Rectal smooth muscle tissue (tissue), 1 donor: ENCODE data around the gene RHBDF1.
"Not testable (repeated sequence)": the region's sequence is repeated elsewhere in the genome, so short reads cannot be mapped to it uniquely, and the experiment has no call there.

Source experiments
- H3K27ac ChIP-seq: one replicate; pipeline ENCODE4 v1.7.0; 2013; ENCODE audit warnings: low read depth, low read length, inconsistent platforms
- H3K27me3 ChIP-seq: one replicate; pipeline ENCODE4 v1.7.0; 2013; ENCODE audit warnings: low read length; ENCODE audit not compliant: control insufficient read depth, insufficient read depth
- H3K36me3 ChIP-seq: one replicate; pipeline ENCODE4 v1.7.0; 2013; ENCODE audit warnings: low read length; ENCODE audit not compliant: control insufficient read depth, insufficient read depth
- H3K4me1 ChIP-seq: one replicate; pipeline ENCODE4 v1.7.0; 2013; ENCODE audit warnings: low read length; ENCODE audit not compliant: control insufficient read depth, insufficient read depth
- H3K4me3 ChIP-seq: one replicate; pipeline ENCODE4 v1.7.0; 2013; ENCODE audit warnings: low read length
- H3K9ac ChIP-seq: one replicate; pipeline ENCODE4 v1.7.0; 2013; ENCODE audit warnings: low read length

The RHBDF1 gene

DNA sequence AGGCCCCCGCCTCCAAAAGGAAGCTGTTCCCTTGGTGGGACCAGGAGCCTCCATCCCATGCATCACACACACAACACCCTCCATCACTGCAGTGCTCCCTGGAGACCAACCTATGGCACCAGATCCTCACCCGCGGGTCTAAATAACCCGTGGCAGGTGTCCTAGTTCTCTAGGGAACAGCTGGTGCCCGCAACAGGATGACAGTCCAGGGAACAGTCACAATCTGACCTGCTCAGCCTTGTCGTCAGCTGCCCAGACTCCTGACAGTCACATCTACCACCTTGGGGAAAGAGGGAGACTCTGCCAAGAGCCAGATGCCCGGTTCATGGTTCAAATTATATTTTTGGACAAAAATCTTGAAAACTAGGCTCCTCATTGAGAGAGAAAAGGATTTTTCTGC, 41.8 kb downstream of the RHBDF1 start:
- H3K36me3 ChIP-seq, H3K4me1 ChIP-seq, H3K9ac ChIP-seq, H3K4me3 ChIP-seq, H3K27ac ChIP-seq, H3K27me3 ChIP-seq: not testable (repeated sequence)

DNA sequence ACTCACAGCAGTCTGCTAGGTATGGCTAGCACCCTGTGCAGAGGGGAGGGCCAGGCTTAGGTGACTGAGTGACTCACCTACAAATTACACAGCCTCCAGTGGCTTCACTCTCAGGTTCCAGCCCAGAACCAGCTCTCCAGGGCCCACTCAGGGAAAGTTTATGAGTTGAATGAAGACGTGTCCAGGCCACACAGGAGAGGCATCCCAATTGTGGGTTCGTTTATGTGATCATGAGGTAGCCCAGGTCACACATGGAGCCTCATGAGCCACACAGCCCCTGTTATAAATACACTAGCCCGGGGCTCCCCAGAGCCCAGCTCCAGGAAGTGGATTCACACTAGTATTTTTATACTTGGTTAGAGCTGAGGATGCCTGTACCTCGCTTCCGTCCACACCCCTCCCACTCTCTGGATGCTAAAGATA, 46.5 kb downstream of the RHBDF1 start:
- not testable (repeated sequence) for H3K4me3 ChIP-seq, H3K27me3 ChIP-seq, H3K36me3 ChIP-seq, H3K27ac ChIP-seq, H3K4me1 ChIP-seq, H3K9ac ChIP-seq

DNA sequence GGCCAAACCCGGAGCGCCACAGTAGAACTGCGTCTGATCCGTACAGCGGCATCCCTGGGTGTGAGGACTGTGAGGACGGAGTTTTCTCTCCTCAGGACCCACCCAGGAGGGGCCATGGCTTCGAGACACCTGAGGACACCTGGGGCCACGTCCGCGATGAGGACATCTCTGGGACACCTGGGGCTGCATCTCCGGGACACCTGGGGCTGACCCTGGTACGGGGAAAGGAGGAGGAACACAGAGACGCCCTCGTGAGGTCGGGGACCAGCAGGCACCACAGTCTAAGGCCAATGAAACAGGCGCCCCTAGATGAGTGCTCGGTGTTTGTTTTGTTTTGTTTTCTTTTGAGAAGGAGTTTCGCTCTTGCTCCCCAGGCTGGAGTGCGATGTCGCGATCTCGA, 48.3 kb downstream of the RHBDF1 start:
- H3K27me3 ChIP-seq, H3K36me3 ChIP-seq, H3K9ac ChIP-seq, H3K27ac ChIP-seq, H3K4me1 ChIP-seq, H3K4me3 ChIP-seq: not testable (repeated sequence)

DNA sequence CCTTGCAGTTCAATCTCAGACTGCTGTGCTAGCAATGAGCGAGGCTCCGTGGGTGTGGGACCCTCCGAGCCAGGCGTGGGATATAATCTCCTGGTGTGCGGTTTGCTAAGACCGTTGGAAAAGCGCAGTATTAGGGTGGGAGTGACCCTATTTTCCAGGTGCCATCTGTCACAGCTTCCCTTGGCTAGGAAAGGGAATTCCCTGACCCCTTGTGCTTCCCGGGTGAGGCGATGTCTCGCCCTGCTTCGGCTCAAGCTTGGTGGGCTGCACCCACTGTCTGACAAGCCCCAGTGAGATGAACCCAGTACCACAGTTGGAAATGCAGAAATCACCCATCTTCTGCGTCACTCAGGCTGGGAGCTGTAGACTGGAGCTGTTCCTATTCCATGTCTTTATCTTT, 51.5 kb downstream of the RHBDF1 start:
- not testable (repeated sequence) for H3K36me3 ChIP-seq, H3K4me1 ChIP-seq, H3K9ac ChIP-seq, H3K27me3 ChIP-seq, H3K27ac ChIP-seq, H3K4me3 ChIP-seq

DNA sequence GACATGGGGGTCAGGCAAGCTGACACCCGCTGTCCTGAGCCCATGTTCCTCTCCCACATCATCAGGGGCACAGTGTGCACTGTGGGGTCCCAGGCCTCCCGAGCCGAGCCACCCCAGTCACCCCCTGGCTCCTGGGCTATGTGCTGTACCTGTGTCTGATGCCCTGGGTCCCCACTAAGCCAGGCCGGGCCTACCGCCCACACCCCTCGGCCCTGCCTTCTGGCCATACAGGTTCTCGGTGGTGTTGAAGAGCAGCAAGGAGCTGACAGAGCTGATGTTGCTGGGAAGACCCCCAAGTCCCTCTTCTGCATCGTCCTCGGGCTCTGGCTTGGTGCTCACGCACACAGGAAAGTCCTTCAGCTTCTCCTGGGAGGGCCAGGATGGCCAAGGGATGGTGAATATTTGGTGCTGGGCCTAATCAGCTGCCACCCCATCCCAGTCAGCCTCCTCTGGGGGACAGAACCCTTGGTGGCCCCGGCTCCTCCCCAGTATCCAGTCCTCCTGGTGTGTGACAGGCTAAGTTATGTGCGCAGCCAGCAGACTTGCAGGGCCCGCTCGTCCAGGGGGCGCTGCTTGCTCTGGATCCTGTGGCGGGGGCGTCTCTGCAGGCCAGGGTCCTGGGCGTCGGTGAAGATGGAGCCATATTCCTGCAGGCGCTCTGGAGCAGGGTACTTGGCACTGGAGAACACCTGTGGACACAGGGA, 55.2 kb downstream of the RHBDF1 start:
- not testable (repeated sequence) for H3K36me3 ChIP-seq, H3K9ac ChIP-seq, H3K27me3 ChIP-seq, H3K27ac ChIP-seq, H3K4me1 ChIP-seq, H3K4me3 ChIP-seq

DNA sequence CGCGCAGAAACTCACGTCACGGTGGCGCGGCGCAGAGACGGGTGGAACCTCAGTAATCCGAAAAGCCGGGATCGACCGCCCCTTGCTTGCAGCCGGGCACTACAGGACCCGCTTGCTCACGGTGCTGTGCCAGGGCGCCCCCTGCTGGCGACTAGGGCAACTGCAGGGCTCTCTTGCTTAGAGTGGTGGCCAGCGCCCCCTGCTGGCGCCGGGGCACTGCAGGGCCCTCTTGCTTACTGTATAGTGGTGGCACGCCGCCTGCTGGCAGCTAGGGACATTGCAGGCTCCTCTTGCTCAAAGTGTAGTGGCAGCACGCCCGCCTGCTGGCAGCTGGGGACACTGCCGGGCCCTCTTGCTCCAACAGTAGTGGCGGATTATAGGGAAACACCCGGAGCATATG, 61.7 kb downstream of the RHBDF1 start:
- not testable (repeated sequence) for H3K9ac ChIP-seq, H3K27ac ChIP-seq, H3K4me1 ChIP-seq, H3K27me3 ChIP-seq, H3K4me3 ChIP-seq, H3K36me3 ChIP-seq

DNA sequence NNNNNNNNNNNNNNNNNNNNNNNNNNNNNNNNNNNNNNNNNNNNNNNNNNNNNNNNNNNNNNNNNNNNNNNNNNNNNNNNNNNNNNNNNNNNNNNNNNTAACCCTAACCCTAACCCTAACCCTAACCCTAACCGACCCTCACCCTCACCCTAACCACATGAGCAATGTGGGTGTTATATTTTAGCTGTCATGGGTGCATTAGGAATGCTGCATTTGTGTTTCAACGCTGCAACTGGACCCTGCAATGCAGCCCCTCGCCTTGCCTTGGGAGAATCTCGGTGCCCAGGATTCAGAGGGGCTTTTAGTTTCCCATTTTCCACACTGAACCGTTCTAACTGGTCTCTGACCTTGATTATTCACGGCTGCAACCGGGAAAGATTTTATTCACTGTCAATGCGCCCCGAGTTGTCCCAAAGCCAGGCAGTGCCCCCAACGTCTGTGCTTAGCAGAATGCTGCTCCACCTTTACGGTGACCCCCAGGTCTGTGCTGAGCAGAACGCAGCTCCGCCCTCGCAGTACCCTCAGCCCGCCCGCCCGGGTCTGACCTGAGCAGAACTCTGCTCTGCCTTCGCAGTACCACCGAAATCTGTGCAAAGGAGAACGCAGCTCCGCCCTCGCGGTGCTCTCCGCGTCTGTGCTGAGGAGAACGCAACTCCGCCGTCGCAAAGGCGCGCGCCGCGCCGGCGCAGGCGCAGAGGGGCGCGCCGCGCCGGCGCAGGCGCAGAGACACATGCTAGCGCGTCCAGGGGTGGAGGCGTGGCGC, 62.3 kb downstream of the RHBDF1 start:
- Histone ChIP-seq H3K36me3 (no peaks in the 10 kb centered on the region), H3K27me3 (no peaks in the 10 kb centered on the region), H3K27ac (no peak overlapping the region), H3K9ac (no peak overlapping the region), H3K4me3 (peak overlapping the region; percentile 15), H3K4me1 (no peaks in the 10 kb centered on the region)
